Gastroesophageal sphincter (tissue), 4 donors: Measurements from ENCODE around the gene UBL3. TPM values are rescaled to one million over a fixed set of nuclear protein-coding genes. Genes with fewer than 3 reads are reported as not detected.

Experiments used
- ATAC-seq: fragments of 150-250 bp; one replicate; pipeline ENCODE4 v1.9.1; 2016; ENCODE audit warnings: mild to moderate bottlenecking, moderate library complexity
- H3K27ac ChIP-seq, 4 donors: fragments of 200-600 bp; sonication (generic) in 3 of 4; 1 replicate in 3 of 4; 2 replicates in 1 of 4; pipeline ENCODE4 v1.5.1; 2016 to 2019
- H3K27me3 ChIP-seq: fragments of 200-600 bp; sonication (generic); one replicate; pipeline ENCODE4 v1.5.1; 2019
- H3K36me3 ChIP-seq, 2 donors: fragments of 200-600 bp; sonication (generic); one replicate each; pipeline ENCODE4 v1.5.1; 2019; ENCODE audit warnings: control low read depth in 1 of 2
- H3K4me1 ChIP-seq, 3 donors: fragments of 200-600 bp; sonication (generic); 1 replicate in 2 of 3; 2 replicates in 1 of 3; pipeline ENCODE4 v1.5.1; 2016 to 2019; ENCODE audit warnings: control low read depth in 2 of 3
- H3K4me3 ChIP-seq, 2 donors: fragments of 200-600 bp; sonication (generic); one replicate each; pipeline ENCODE4 v1.5.1; 2019; ENCODE audit warnings: mild to moderate bottlenecking in 1 of 2, moderate library complexity in 1 of 2
- H3K9me3 ChIP-seq, 3 donors: fragments of 200-600 bp; sonication (generic); one replicate each; pipeline ENCODE4 v1.5.1; 2017 to 2019; ENCODE audit warnings: control low read depth in 2 of 3
- EP300 ChIP-seq: sonication (generic); formaldehyde crosslinking; IDR thresholded peaks from one replicate; pipeline ENCODE4 v1.6.1; 2017; ENCODE audit warnings: antibody characterized with exemption, mild to moderate bottlenecking
- POLR2A ChIP-seq, 2 donors: fragments of 450-650 bp; IDR thresholded peaks; one replicate each; pipeline ENCODE4 v1.6.1; 2017; ENCODE audit warnings: antibody characterized with exemption in 2 of 2, mild to moderate bottlenecking in 2 of 2, moderate library complexity in 1 of 2
- POLR2AphosphoS5 ChIP-seq: sonication (generic); formaldehyde crosslinking; IDR thresholded peaks from one replicate; pipeline ENCODE4 v1.6.1; 2017; ENCODE audit warnings: antibody characterized with exemption
- WGBS, 2 donors: methylation state at CpG; one replicate each; pipeline ENCODE4 v1.1.5; 2018; ENCODE audit warnings: low coverage in 1 of 2; 5-methylcytosine and 5-hydroxymethylcytosine counted together
- total RNA-seq, 4 donors: library from RNA; depleted of rRNA; stranded (reverse); fragments of >200 nt; gene quantifications; one replicate each; pipeline ENCODE4 v1.1.0, GENCODE V29; 2016
- TF ChIP-seq, protein P1 (sequence below), 4 experiments: fragments of 200-600 bp in 2 of 4; fragments of 450-650 bp in 2 of 4; sonication (generic) in 1 of 4; IDR thresholded peaks; one replicate each; pipeline ENCODE4 v1.5.1; 2017 to 2019; ENCODE audit warnings: antibody characterized with exemption in 4 of 4, mild to moderate bottlenecking in 2 of 4, moderate library complexity in 2 of 4

Gene UBL3
- total RNA-seq, 4 donors from 2014 or later, result 36.7 to 46.7 (median 38.6) TPM

DNA sequence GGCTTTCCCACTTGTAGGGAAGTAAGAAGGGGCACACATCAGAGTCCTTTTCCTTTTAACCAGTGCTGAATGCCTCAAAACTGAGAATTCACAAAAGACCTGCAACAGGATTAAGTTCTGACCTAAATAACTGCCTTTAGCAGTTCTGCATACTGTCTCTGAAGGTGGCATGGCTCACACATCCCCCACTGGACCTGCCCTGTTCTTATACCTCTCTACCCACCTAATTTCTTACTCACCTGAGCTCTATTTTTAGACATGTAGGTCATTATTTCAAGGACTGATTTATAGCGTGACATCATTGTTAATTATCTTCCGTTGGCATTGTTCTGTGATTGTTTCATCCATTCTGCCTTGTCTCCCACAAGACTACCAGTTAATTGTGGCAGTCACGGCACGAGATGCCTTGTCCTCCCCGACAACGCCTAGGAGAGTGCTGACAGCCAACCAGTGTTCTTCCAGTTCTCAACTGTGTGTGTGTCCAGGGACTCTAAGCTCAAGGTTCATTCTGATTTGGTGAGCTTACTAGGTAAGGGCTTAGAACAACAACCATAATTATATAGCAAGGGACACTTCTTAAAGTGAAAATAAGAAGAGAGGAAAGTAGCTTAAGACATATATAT lies 27.1 kb upstream of the UBL3 start:
- H3K9me3 ChIP-seq, result no peaks in the 10 kb centered on the region
- no peak overlapping the region for H3K27ac ChIP-seq
- no peak for ATAC-seq
- no peak for TF ChIP-seq POLR2AphosphoS5
- TF ChIP-seq, protein P1, sequence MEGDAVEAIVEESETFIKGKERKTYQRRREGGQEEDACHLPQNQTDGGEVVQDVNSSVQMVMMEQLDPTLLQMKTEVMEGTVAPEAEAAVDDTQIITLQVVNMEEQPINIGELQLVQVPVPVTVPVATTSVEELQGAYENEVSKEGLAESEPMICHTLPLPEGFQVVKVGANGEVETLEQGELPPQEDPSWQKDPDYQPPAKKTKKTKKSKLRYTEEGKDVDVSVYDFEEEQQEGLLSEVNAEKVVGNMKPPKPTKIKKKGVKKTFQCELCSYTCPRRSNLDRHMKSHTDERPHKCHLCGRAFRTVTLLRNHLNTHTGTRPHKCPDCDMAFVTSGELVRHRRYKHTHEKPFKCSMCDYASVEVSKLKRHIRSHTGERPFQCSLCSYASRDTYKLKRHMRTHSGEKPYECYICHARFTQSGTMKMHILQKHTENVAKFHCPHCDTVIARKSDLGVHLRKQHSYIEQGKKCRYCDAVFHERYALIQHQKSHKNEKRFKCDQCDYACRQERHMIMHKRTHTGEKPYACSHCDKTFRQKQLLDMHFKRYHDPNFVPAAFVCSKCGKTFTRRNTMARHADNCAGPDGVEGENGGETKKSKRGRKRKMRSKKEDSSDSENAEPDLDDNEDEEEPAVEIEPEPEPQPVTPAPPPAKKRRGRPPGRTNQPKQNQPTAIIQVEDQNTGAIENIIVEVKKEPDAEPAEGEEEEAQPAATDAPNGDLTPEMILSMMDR (IDR thresholded peaks at IDR 0.05), result no peak
- TF ChIP-seq EP300, result no peak
- no peak for TF ChIP-seq POLR2A (IDR thresholded peaks at IDR 0.05)
- WGBS, 2 donors, result 52 to 71% methylated on average over 3 to 6 of the region's 6 CpGs
- no peak overlapping the region for H3K4me3 ChIP-seq
- no peaks in the 10 kb centered on the region for H3K4me1 ChIP-seq
- H3K36me3 ChIP-seq, result no peaks in the 10 kb centered on the region
- no peaks in the 10 kb centered on the region for H3K27me3 ChIP-seq

DNA sequence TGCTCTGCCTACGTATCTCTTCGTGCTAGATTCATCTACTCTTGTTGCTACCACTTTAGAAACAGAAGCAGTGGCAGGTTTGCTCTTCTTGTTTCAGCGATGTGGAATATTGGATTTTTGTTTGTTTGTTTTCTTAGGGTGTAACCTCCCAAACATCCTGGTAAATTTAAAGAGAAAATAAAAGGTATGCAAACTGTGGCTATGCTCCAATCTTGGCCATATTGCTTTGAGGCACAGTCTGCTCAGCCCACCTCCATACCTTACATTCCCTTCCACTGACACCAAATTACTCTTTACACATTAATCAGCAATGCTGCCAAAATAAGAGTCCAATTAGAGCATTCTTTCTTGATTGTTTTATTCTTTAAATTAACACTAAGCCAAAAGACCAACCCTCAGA lies 25.2 kb upstream of the UBL3 start:
- no peak overlapping the region for H3K27ac ChIP-seq
- no peaks in the 10 kb centered on the region for H3K9me3 ChIP-seq
- WGBS, 2 donors, result 85 to 100% methylated on average over 2 to 3 of the region's 3 CpGs
- H3K4me3 ChIP-seq, result no peak overlapping the region
- H3K27me3 ChIP-seq, result no peaks in the 10 kb centered on the region
- H3K4me1 ChIP-seq, result no peaks in the 10 kb centered on the region
- no peaks in the 10 kb centered on the region for H3K36me3 ChIP-seq
- ATAC-seq, result no peak
- TF ChIP-seq POLR2AphosphoS5 (no peak), POLR2A (IDR thresholded peaks at IDR 0.05) (no peak), EP300 (no peak)
- TF ChIP-seq, protein P1 (IDR thresholded peaks at IDR 0.05), result no peak

DNA sequence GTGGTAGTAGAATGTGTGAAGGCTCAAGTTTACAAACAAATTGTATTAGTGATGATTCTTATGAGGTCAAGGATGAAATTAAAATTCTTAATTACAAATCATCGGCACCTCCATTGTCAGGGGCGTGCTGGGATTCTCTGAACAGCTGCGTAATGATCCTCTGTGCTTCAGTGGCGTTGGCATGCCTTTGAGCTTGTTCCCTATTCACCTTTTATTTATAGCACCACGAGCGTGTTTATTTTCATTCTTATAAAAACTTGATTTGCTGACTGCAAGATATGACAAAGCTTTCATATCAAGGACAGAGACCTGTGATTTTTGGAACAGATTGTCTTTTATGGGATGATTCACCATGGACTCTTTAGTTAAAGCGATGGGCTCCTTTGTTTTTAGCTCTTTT lies 18.2 kb upstream of the UBL3 start:
- H3K36me3 ChIP-seq, result no peaks in the 10 kb centered on the region
- TF ChIP-seq, protein P1 (IDR thresholded peaks at IDR 0.05), result no peak
- TF ChIP-seq EP300, result no peak
- TF ChIP-seq POLR2A (IDR thresholded peaks at IDR 0.05), result no peak
- TF ChIP-seq POLR2AphosphoS5, result no peak
- no peak overlapping the region for H3K27ac ChIP-seq
- no peaks in the 10 kb centered on the region for H3K9me3 ChIP-seq
- 78 to 85% methylated on average over 6 to 7 of the region's 7 CpGs for WGBS, 2 donors
- no peak for ATAC-seq
- H3K4me3 ChIP-seq, result no peak overlapping the region
- no peaks in the 10 kb centered on the region for H3K4me1 ChIP-seq
- no peaks in the 10 kb centered on the region for H3K27me3 ChIP-seq

DNA sequence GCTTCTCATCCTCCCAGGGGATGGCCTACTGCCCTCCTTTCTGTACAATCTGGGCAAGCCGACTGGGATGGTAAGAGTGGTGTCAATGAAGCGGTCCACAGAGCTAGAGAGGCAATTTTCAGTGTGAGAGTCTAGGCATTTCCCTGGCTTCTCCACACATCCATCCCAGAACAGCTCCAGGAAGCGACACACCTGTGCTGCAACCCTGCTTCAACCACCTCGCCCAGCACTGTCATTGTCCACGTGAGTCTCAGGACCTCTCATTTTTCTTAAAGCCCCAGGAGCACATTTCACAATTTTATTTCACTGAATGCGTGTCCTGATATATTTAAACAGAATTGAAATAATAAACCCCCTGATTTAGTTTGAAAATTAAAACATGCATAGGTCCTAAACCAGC lies 15.5 kb upstream of the UBL3 start:
- H3K27ac ChIP-seq, result no peak overlapping the region
- no peaks in the 10 kb centered on the region for H3K36me3 ChIP-seq
- H3K4me3 ChIP-seq, result no peak overlapping the region
- 60 to 80% methylated on average over 4 to 5 of the region's 6 CpGs for WGBS, 2 donors
- ATAC-seq, result no peak
- H3K9me3 ChIP-seq, result no peaks in the 10 kb centered on the region
- no peaks in the 10 kb centered on the region for H3K4me1 ChIP-seq
- TF ChIP-seq EP300 (no peak), POLR2AphosphoS5 (no peak), POLR2A (IDR thresholded peaks at IDR 0.05) (no peak)
- TF ChIP-seq, protein P1 (IDR thresholded peaks at IDR 0.05), result no peak
- no peaks in the 10 kb centered on the region for H3K27me3 ChIP-seq

DNA sequence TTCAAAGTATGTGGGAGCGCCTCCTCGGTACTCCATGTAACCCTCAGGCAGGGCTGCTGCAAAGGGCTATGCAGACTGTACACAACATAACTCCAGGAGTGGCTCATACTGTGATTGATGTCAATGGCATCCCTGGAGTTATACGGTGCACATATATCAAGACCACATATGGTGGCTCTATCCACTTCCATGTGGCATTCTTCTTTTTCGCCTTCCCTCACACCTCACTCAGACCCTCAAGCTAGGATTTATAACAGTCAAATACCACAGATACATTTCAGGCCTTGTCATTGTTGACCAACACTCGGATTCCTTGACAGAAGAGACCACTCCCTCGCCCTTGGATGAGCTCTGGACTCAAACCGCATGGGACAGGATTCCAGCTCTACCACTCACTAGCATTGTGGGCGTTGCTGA lies 11.3 kb upstream of the UBL3 start:
- WGBS, 2 donors, result 86 to 95% methylated on average over 6 to 8 of the region's 8 CpGs
- H3K4me1 ChIP-seq, result no peaks in the 10 kb centered on the region

More for the DNA sequence above, 11.3 kb upstream of the UBL3 start:
- Histone ChIP-seq H3K27ac (no peak overlapping the region), H3K36me3 (no peaks in the 10 kb centered on the region), H3K4me3 (no peak overlapping the region), H3K27me3 (no peaks in the 10 kb centered on the region), H3K9me3 (no peaks in the 10 kb centered on the region)
- TF ChIP-seq POLR2A (IDR thresholded peaks at IDR 0.05), result no peak
- TF ChIP-seq, protein P1 (IDR thresholded peaks at IDR 0.05), result no peak
- TF ChIP-seq POLR2AphosphoS5, result no peak
- no peak for TF ChIP-seq EP300
- ATAC-seq, result no peak
